H9 (cell line): ENCODE results near the gene SPAM1. TPM values are rescaled to one million over a fixed set of nuclear protein-coding genes. Genes with fewer than 3 reads are reported as not detected.

Source experiments
- DNase-seq: peaks from one replicate; pipeline ENCODE4 v3.0.0-alpha.2; 2017
- H2AFZ ChIP-seq: one replicate; pipeline ENCODE4 v1.6.1; 2013; ENCODE audit warnings: mild to moderate bottlenecking, low read length, control low read depth, moderate library complexity
- H2AK5ac ChIP-seq: 2 replicates; pipeline ENCODE4 v1.6.1; 2013; ENCODE audit warnings: low read length, control low read depth, mixed read lengths; ENCODE audit not compliant: insufficient read length
- H2BK120ac ChIP-seq: one replicate; pipeline ENCODE4 v1.6.1; 2013; ENCODE audit warnings: low read depth, mild to moderate bottlenecking, low read length, control low read depth, inconsistent platforms; ENCODE audit not compliant: poor library complexity, severe bottlenecking
- H2BK12ac ChIP-seq: 2 replicates; pipeline ENCODE4 v1.6.1; 2013; ENCODE audit warnings: low read length, control low read depth, mixed read lengths, low read depth; ENCODE audit not compliant: insufficient read length
- H2BK15ac ChIP-seq: 2 replicates; pipeline ENCODE4 v1.6.1; 2013; ENCODE audit warnings: low read depth, low read length, control low read depth
- H2BK20ac ChIP-seq: one replicate; pipeline ENCODE4 v1.6.1; 2013; ENCODE audit warnings: low read depth, mild to moderate bottlenecking, low read length, control low read depth, inconsistent platforms; ENCODE audit not compliant: poor library complexity, severe bottlenecking
- H2BK5ac ChIP-seq: 2 replicates; pipeline ENCODE4 v1.6.1; 2013; ENCODE audit warnings: low read length, control low read depth, mixed read lengths; ENCODE audit not compliant: insufficient read length
- H3K14ac ChIP-seq: 2 replicates; pipeline ENCODE4 v1.6.1; 2013; ENCODE audit warnings: low read length, control low read depth; ENCODE audit not compliant: insufficient read depth
- H3K18ac ChIP-seq: 2 replicates; pipeline ENCODE4 v1.6.1; 2013; ENCODE audit warnings: low read depth, mild to moderate bottlenecking, mixed read lengths, low read length, control low read depth; ENCODE audit not compliant: insufficient read length
- H3K23ac ChIP-seq: 2 replicates; pipeline ENCODE4 v1.6.1; 2013; ENCODE audit warnings: low read length, control low read depth, mixed read lengths, low read depth; ENCODE audit not compliant: insufficient read length
- H3K23me2 ChIP-seq: 2 replicates; pipeline ENCODE4 v1.6.1; 2013; ENCODE audit warnings: low read depth, mild to moderate bottlenecking, mixed read lengths, low read length, control low read depth; ENCODE audit not compliant: insufficient read length, poor library complexity, severe bottlenecking
- H3K27ac ChIP-seq: 2 replicates; pipeline ENCODE4 v1.5.1; 2013; ENCODE audit warnings: low read length, control low read depth, mixed read lengths, low read depth; ENCODE audit not compliant: insufficient read length
- H3K27me3 ChIP-seq: 2 replicates; pipeline ENCODE4 v1.6.1; 2013; ENCODE audit warnings: low read length, control low read depth, inconsistent platforms; ENCODE audit not compliant: insufficient read depth
- H3K4ac ChIP-seq: 2 replicates; pipeline ENCODE4 v1.6.1; 2013; ENCODE audit warnings: low read depth, mild to moderate bottlenecking, control low read depth, inconsistent platforms, low read length, moderate library complexity
- H3K4me1 ChIP-seq: 2 replicates; pipeline ENCODE4 v1.6.1; 2013; ENCODE audit warnings: low read length, control low read depth, inconsistent platforms; ENCODE audit not compliant: insufficient read depth
- H3K4me2 ChIP-seq: 2 replicates; pipeline ENCODE4 v1.6.1; 2013; ENCODE audit warnings: low read length, control low read depth, mixed read lengths; ENCODE audit not compliant: insufficient read length, insufficient read depth
- H3K56ac ChIP-seq: 2 replicates; pipeline ENCODE4 v1.6.1; 2013; ENCODE audit warnings: low read depth, mild to moderate bottlenecking, mixed read lengths, low read length, control low read depth; ENCODE audit not compliant: insufficient read length
- H3K79me1 ChIP-seq: 2 replicates; pipeline ENCODE4 v1.6.1; 2013; ENCODE audit warnings: low read depth, mild to moderate bottlenecking, moderate library complexity, low read length, control low read depth, inconsistent platforms; ENCODE audit not compliant: insufficient read depth, poor library complexity, severe bottlenecking
- H3K79me2 ChIP-seq: 2 replicates; pipeline ENCODE4 v1.6.1; 2013; ENCODE audit warnings: low read length, control low read depth, inconsistent platforms; ENCODE audit not compliant: insufficient read depth
- H3K9ac ChIP-seq: 2 replicates; pipeline ENCODE4 v1.6.1; 2013; ENCODE audit warnings: low read length, control low read depth, mixed read lengths; ENCODE audit not compliant: insufficient read length; ENCODE audit errors: extremely low read depth
- H3K9me3 ChIP-seq: one replicate; pipeline ENCODE4 v1.6.1; 2013; ENCODE audit warnings: low read depth, low read length, inconsistent platforms; ENCODE audit not compliant: control insufficient read depth
- H3T11ph ChIP-seq: one replicate; pipeline ENCODE4 v1.6.1; 2013; ENCODE audit warnings: mild to moderate bottlenecking, low read length, control low read depth, inconsistent platforms
- H4K20me1 ChIP-seq: one replicate; pipeline ENCODE4 v1.6.1; 2013; ENCODE audit not compliant: control insufficient read depth, insufficient read length, insufficient read depth
- H4K5ac ChIP-seq: 2 replicates; pipeline ENCODE4 v1.6.1; 2013; ENCODE audit warnings: low read depth, mild to moderate bottlenecking, mixed read lengths, low read length, control low read depth; ENCODE audit not compliant: insufficient read length
- H4K8ac ChIP-seq: replicated peaks from 2 replicates; pipeline ENCODE4 v1.6.1; 2013; ENCODE audit warnings: low read length, control low read depth, mixed read lengths, low read depth; ENCODE audit not compliant: insufficient read length
- H4K91ac ChIP-seq: 2 replicates; pipeline ENCODE4 v1.6.1; 2013; ENCODE audit warnings: low read depth, mild to moderate bottlenecking, moderate library complexity, mixed read lengths, low read length, control low read depth; ENCODE audit not compliant: insufficient read length
- H3K27ac Mint-ChIP-seq, 3 experiments: 2 replicates in 2 of 3; 3 replicates in 1 of 3; pipeline ENCODE4 v1.8.0; 2020 to 2021; ENCODE audit warnings: mixed read lengths in 3 of 3, mild to moderate bottlenecking in 1 of 3, moderate library complexity in 1 of 3
- H3K27me3 Mint-ChIP-seq: 2 replicates; pipeline ENCODE4 v1.8.0; 2021; ENCODE audit warnings: low read depth, mild to moderate bottlenecking, moderate library complexity, mixed read lengths
- H3K36me3 Mint-ChIP-seq, 3 experiments: 2 replicates in 2 of 3; 3 replicates in 1 of 3; pipeline ENCODE4 v1.8.0; 2020 to 2021; ENCODE audit warnings: low read depth in 3 of 3, mixed read lengths in 3 of 3; ENCODE audit not compliant: insufficient read depth in 1 of 3
- H3K4me1 Mint-ChIP-seq, 2 experiments: 2 replicates each; pipeline ENCODE4 v1.8.0; 2020; ENCODE audit warnings: mixed read lengths in 2 of 2
- H3K4me3 Mint-ChIP-seq, 2 experiments: 2 replicates in 1 of 2; 3 replicates in 1 of 2; pipeline ENCODE4 v1.8.0; 2020 to 2021; ENCODE audit warnings: mild to moderate bottlenecking in 2 of 2, mixed read lengths in 2 of 2, moderate library complexity in 1 of 2
- H3K9me3 Mint-ChIP-seq, 2 experiments: 2 replicates in 1 of 2; 3 replicates in 1 of 2; pipeline ENCODE4 v1.8.0; 2020; ENCODE audit warnings: mild to moderate bottlenecking in 2 of 2, mixed read lengths in 2 of 2, moderate library complexity in 1 of 2
- CTCF ChIP-seq: fragments of 200-600 bp; sonication (generic); conservative IDR thresholded peaks from 3 replicates; pipeline ENCODE4 v1.8.0; 2021; ENCODE audit warnings: antibody characterized with exemption, mild to moderate bottlenecking
- total RNA-seq: library from RNA; stranded (reverse); gene quantifications from 2 replicates; pipeline ENCODE4 v1.2.1, GENCODE V29; 2021

The SPAM1 gene
- total RNA-seq, 1 experiment from 2014 or later = not detected

DNA sequence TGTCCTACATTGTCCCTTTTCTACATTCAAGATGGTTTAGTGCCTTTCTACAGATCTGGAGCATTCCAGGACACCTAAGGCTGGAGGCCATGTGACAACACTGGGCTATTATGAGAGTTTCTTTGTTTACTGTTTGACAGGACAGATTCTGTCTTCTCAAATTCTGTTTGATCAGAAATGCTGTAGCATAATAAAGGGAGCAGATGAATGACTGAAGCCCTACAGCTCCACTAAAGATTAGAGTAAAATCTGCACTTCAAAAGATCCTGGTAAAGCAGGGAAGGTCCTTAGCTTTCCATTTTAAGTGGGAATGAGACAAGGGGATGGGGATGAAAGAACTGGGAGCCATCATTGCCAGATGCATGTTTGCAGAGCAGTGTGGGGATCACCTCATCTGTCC lies 69.4 kb downstream of the SPAM1 start:
- H3K27ac ChIP-seq = no peak overlapping the region
- peaks cover 0 to 5% (median 0%) of the 10 kb centered on the region in 3 experiments; a peak in 3 of 7 replicates for H3K36me3 Mint-ChIP-seq
- no peaks in the 10 kb centered on the region for H3K27me3 ChIP-seq
- H3K27me3 Mint-ChIP-seq = peaks cover 6% of the 10 kb centered on the region
- no peak overlapping the region for H3K4ac ChIP-seq
- H2BK5ac ChIP-seq = no peak overlapping the region
- no peak for TF ChIP-seq CTCF
- H3K18ac ChIP-seq = no peak overlapping the region
- no peaks in the 10 kb centered on the region for H3K79me2 ChIP-seq
- no peak overlapping the region for H4K91ac ChIP-seq
- H3K23ac ChIP-seq = no peak overlapping the region
- H3K14ac ChIP-seq = no peak overlapping the region
- no peak overlapping the region for H4K8ac ChIP-seq
- no peaks in the 10 kb centered on the region for H3K79me1 ChIP-seq
- no peak overlapping the region for H2AK5ac ChIP-seq
- H3K4me2 ChIP-seq = no peak overlapping the region
- H3K23me2 ChIP-seq = no peaks in the 10 kb centered on the region
- H2BK12ac ChIP-seq = no peak overlapping the region
- H3K27ac Mint-ChIP-seq = no peak overlapping the region
- no peak overlapping the region for H3T11ph ChIP-seq
- H4K5ac ChIP-seq = no peak overlapping the region
- no peak overlapping the region for H2BK20ac ChIP-seq
- no peak overlapping the region for H3K4me3 Mint-ChIP-seq
- no peak for DNase-seq
- H3K4me1 ChIP-seq = peaks cover 7% of the 10 kb centered on the region
- no peak overlapping the region for H2BK120ac ChIP-seq
- no peak overlapping the region for H2AFZ ChIP-seq
- no peak overlapping the region for H3K9ac ChIP-seq
- peaks cover 0 to 5% of the 10 kb centered on the region in 2 experiments; a peak in 1 of 5 replicates for H3K9me3 Mint-ChIP-seq
- no peak overlapping the region for H2BK15ac ChIP-seq
- H3K4me1 Mint-ChIP-seq = peaks cover 20 to 31% of the 10 kb centered on the region in 2 experiments
- H3K9me3 ChIP-seq = no peaks in the 10 kb centered on the region
- H4K20me1 ChIP-seq = no peaks in the 10 kb centered on the region
- no peak overlapping the region for H3K56ac ChIP-seq
